Fibroblast of the aortic adventitia (primary cell): Measurements from ENCODE around the gene AFF3. TPM values are rescaled to one million over a fixed set of nuclear protein-coding genes. Genes with fewer than 3 reads are reported as not detected.

Experiments used
- DNase-seq: peaks from one replicate; pipeline ENCODE4 v3.0.0-alpha.2; 2010; ENCODE audit warnings: low read depth
- H3K4me3 ChIP-seq: 2 replicates; pipeline ENCODE4 v1.5.1; 2011; ENCODE audit warnings: low read depth, mild to moderate bottlenecking, control low read depth, low read length, moderate library complexity
- CTCF ChIP-seq: IDR thresholded peaks from 2 replicates; pipeline ENCODE4 v1.5.1; 2011; ENCODE audit warnings: mild to moderate bottlenecking, low read length, control low read depth, inconsistent platforms; ENCODE audit not compliant: insufficient read depth
- total RNA-seq: library from RNA; depleted of rRNA; stranded (reverse); fragments of >200 nt; gene quantifications from 2 replicates; pipeline ENCODE4 v1.2.3, GENCODE V29; 2012; ENCODE audit warnings: low replicate concordance

The AFF3 gene
- total RNA-seq, 1 donor, result 4.2 TPM

- no peak overlapping the region for H3K4me3 ChIP-seq
- no peak for TF ChIP-seq CTCF
- DNase-seq, result peak; percentile 4
Measured at GRCh38 chr2:99545066-99545465, 597.3 kb downstream of the AFF3 start.

GRCh38 chr2:99544608-99545007, 597.8 kb downstream of the AFF3 start:
- DNase-seq, result no peak
- TF ChIP-seq CTCF, result no peak

GRCh38 chr2:99543247-99543646, 599.1 kb downstream of the AFF3 start:
- TF ChIP-seq CTCF, result no peak
- no peak for DNase-seq
- H3K4me3 ChIP-seq, result no peak overlapping the region

More at GRCh38 chr2:99544608-99545007, 597.8 kb downstream of the AFF3 start:
- no peak overlapping the region for H3K4me3 ChIP-seq

GRCh38 chr2:99537910-99538485, 604.4 kb downstream of the AFF3 start:
- TF ChIP-seq CTCF, result no peak
- no peak for DNase-seq
- no peak overlapping the region for H3K4me3 ChIP-seq

DNA sequence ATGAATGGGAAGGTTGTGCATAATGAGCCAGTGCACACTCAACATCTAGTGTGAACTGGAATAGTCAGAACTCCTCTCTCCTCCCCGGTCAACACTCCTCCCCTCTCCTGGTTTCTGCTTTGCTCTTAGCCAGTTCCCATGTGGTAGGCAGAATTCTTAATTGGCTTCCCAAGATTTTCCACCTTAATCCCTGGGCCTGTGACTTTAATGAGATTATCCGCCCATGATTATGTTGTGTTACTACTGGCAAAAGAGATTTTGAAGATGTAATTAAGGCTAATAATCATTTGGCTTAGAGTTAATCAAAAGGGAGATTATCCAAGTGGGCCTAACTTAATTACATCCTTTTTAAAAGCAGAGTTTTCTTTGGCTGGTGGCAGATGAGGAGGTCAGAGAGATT, 618.3 kb downstream of the AFF3 start:
- no peak overlapping the region for H3K4me3 ChIP-seq
- DNase-seq, result no peak
- no peak for TF ChIP-seq CTCF

GRCh38 chr2:99522157-99522556, 620.2 kb downstream of the AFF3 start:
- DNase-seq, result no peak
- no peak overlapping the region for H3K4me3 ChIP-seq
- TF ChIP-seq CTCF, result no peak

GRCh38 chr2:99520813-99521212, 621.6 kb downstream of the AFF3 start:
- no peak overlapping the region for H3K4me3 ChIP-seq
- TF ChIP-seq CTCF, result no peak
- DNase-seq, result no peak
